ENCODE results near the gene MTRF1.

- no peak for TF ChIP-seq FOXP2 (optimal IDR thresholded peaks at IDR 0.05; ENCODE audit: control extremely low read depth, extremely low read length, insufficient read depth)
- TF ChIP-seq EZH2 (IDR thresholded peaks at IDR 0.05) = no peak
- TF ChIP-seq POLR2AphosphoS5 (IDR thresholded peaks at IDR 0.05; ENCODE audit: borderline replicate concordance, low read depth, low read length) = no peak
Observed at GRCh38 chr13:41177616-41178015, 85.8 kb downstream of the MTRF1 start.
